ENCODE results near the gene SURF2.
"Not testable (repeated sequence)": the region's sequence is repeated elsewhere in the genome, so short reads cannot be mapped to it uniquely, and the experiment has no call there.

SURF2 gene

DNA sequence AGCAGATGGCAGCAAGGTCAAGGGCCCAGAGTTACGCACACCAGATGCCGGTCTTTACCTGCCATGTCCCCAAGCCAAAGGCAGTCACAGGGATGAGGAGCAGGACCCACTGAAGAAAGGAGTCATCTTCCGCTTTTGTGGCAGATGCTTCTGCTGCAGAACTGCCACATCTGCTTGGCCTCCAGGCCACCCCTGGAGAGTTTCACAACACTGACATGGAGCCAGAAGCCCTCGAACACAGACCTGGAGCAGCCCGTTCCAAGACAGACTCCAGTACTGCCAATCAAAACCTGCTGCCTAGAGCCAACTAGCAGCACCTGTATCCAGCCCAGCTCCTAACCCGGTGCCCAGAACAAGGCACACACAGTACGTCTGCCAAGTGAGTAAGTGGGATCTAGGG lies 1.6 kb upstream of the SURF2 start:
- DNase-seq: no peak

DNA sequence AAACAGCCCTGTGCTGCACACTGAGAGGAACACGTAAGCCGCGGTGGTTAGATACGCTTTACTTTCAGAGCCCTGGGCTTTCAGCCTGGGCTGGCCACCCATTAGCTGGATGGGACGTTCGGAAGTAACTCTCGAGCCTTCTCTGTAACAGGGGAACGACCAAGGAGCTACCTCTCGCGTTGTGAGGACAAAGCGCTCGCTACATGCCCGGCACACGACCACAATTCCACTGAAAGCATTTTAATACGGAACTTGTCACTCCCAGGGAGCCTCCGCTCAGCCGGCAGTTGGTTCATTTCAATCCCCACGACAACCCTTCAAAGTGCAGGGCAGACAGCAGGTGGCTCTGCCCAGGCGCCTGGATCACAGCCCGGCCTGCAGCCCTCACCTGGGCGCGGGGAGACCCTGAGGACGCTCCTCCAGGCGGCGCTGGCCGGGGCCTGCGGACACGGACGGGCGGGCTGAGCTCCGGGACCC lies 431 bp upstream of the SURF2 start:
- peak in 3 of 4 experiments; percentile 36 to 40 (median 36) for DNase-seq

DNA sequence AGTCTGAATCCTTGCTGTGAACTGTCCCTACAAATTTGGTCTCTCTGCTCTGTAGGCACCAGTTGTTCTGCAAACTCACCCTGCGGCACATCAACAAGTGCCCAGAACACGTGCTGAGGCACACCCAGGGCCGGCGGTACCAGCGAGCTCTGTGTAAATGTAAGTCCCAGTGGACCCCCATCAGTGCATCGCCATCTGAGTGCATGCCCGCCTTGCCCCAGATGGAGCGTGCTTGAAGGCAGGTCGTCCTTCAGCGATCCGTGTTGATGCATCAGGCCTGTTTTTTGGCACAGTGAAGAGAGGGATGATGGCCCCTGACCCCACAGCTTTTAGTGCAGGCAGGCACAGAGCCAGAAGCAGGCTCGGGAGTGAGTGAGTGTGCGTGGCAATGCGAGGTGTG lies 1.3 kb downstream of the SURF2 start:
- no peak for DNase-seq

DNA sequence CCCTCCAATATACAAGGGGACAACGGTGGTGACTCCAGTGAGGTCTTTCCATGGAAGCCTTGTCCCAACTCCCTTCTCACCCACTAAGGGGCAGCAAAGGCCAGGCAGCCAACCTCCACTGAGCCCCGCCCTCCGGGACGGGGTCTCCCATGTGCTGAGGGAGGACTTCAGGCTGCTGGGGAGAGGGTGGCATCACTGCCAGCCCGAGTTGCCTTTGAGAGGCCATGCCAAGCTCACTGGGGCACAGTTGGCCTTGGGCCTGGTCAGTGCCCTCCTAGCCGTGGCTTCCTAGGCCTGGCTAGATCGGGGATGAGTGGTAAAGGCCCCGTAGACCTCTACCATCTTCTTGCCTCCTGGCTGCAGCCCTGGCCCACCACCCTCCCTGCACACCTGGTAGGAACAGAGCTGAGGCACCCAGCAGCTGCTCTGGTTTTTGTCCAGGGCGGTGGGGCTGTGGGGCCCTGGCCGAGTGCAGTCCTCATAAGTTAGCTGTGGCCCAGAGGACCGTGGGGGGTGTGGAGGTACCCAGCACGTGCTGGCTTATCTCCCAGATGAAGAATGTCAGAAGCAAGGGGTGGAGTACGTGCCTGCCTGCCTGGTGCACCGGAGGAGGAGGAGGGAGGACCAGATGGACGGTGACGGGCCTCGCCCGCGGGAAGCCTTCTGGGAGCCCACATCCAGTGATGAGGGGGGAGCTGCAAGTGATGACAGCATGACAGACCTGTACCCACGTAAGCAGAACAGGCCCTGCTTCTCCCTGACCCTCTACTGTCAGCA lies 3.2 kb downstream of the SURF2 start:
- no peak for DNase-seq

DNA sequence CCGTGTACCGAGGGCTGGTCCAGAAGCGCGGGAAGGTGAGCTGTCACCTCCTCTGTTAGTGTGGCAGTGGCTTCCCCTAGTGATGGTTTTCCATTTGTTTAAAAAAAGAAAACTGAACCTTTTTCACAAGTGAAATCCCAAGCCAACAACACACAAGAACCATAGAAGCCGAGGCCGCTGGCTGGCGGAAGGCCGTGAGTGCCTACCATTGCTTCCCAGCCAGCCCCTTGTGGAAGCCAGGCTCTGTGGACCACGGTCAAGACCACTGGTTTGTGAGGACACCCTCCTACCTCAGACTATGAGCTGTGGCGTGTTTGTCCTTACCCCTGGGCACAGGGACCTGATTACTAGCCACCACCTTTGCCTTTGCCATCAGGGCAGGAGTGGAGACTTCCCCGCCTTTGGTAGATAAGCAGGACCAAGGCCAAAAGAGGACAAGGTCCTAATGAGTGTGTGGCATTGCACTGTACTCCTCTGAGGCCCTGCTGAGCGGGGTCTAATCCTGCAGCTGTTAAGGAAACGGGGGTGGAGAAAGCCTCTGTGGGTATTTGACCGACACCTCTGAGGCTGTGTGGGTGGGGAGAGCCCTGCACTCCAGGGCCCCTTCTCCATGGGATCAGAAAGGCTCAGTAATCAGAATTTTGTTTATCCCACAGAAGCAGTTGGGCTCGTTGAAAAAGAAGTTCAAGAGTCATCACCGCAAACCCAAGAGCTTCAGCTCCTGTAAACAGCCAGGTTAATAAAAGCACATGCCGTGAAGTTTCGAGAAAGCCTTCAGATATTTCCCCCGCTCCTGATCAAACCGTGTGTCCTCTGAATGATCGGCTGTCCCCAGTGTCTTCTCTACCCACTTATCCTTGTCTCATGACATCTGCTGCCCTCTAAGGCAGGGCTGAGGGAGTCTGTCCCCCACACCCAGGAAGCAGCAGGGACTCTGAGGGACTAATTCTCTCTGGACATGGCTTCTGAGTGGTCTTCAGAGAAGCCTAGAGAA lies 4.3 kb downstream of the SURF2 start:
- DNase-seq: no peak

DNA sequence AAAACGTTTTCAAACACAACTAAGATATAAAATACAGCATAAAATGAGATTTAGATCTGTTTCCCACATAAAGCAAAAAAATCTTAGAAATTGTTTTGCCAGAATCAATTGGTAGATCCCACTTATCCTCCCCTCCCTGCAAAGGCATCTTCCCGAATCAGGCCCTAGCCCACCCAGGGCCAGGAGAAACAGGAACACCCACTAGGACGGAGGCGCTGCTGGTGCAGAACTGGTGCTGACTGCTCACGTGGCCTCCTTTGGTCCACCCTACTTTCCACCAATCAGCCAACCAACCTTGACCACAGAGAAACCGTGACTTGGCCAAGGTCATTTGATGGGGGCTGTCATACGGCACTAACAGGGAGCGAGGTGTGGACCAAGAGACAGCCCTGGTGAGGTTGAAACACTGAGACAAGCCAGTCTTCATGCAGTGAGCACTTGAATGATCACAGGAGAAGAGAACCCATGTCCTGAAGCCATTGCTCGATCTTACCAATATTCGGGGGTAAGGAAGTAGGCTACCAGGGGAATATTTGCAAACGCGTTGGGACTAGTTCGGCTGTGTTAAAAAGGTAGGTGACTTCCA lies 5.2 kb downstream of the SURF2 start:
- no peak for DNase-seq

DNA sequence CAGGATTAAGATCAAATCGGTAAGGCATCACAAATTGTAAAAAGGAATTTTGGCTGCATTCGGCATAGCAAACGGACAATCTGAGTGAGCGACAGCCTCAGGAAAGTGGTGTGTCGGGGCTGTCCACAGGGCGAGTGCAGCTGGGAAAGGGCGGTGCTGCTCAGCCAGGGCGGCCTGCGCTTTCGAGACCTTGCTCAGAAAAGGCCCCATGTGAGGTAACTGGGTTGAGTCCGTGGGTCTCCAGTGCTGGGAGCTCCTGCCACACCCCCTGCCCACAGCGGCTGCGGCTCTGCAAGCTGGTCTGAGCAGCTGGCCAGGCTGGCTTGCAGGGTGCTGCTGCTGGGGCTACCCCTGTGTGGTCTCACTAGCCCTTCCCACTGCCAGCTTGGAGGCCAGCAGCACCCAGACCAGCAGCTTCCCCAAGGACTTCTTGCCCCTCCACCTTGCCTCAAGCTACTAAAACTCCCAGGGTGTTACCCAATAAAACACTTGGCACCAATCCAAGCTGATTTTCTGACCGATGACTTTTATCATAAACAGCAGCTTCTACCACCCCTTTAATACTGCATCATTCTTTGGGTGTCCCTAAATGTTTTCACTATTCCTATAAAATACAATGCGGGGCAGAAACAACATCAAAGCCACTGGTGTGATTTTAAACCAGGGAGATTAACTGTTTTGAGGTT lies 6.2 kb downstream of the SURF2 start:
- DNase-seq: no peak

DNA sequence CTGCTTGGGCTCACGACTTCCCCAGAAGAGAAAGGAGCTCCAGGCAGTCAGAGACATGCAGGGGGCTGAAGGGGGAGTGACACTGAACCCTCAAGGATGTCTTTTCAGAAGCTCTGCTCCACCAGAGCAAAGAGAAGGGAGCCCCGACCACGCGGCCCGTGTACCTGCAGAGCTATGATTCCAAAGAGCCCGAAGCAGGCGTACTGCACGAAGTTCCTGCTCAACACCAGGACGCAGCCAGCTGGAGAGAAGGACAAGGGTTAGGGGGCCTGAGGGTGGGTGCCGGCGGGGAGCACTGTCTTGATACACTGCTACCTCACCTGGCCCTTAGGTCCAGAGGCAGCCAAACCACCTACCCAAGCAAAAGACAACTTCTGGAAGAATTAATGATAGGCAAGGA lies 10.1 kb downstream of the SURF2 start:
- no peak for DNase-seq

DNA sequence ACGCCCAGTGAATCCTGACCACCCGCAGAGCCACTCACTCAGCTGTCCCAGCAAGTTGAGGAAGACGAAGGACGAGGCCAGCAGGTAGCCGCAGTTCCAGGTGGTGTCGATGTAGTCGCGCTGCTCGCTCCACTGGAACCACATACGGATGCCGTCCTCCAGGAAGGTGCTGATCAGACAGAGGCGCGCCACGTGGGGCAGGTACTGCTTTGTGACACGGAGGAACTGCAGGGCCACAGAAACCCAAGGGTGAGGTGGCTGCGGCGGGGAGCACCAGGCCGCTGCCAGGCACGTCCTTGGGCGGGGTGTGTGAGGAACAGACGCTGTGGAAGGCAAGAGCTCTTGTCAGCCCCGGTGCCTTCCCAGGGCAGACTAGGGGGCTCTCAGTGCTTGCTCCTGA lies 10.9 kb downstream of the SURF2 start:
- DNase-seq: no peak

DNA sequence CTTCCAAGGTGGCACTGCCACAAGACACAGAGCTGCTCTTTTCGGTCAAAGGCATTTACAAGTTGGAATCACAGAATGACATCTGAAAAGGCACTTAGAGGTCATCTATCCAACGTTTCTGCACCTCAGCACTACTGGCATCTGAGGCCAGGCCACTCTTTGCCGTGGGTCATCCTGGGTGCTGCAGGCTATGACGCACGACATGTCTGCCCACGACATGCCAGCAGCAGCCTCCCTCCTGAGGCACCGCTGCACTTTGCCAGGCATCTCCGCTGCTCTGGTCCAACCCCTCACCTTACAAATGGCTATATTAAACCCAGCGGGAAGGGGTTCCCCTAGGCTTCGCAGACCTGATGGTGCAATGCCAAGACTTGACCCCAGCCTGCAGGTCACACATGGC lies 11.4 kb downstream of the SURF2 start:
- no peak for DNase-seq

DNA sequence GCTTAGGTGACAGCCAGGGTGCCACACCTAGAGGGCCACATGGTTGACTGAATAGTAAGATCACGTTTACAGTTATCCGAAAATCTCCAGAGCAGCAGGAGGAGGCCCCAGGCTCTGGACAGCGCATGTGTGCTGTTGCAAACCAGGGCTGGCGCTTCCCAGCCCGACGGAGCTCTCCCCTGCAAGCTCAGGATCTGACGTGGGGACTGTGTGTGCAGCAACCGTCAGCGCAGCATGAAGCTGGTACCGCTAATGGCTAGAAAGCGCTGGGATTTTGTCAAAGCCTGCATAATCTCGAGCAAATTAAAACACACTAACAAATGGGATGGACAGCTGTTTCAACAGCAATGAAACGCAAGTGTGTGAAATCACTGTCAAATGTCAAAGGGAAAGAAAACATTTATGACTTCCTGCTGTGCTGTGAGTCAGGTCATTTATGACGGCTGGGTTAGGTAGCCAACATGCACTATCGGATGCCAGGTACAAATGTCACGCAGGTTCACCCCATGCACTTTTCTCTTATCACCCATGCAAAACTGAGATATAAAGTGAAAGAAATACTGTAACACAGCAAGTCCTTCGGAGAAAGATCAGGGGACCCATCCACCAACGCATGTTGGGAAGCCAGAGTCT lies 12.0 kb downstream of the SURF2 start:
- no peak for DNase-seq

DNA sequence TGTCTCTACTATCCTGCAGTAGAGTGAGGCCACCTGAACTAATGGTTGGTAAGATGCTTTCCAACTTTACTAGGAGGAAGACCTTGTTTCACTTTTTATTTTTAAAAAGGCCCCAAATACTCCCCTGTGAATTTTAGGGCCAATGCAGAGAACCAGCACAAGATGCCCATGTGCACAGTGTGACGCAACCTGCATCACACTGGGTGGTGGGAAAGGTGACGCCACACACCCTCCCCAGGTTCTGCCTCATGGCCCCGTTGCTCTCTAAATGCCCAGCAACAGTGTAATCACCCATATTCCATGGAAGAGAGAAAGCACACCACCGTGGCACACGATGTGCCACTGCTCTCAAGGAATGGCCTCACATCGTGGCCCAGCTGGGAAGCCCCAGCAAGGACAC lies 13.1 kb downstream of the SURF2 start:
- DNase-seq: no peak

DNA sequence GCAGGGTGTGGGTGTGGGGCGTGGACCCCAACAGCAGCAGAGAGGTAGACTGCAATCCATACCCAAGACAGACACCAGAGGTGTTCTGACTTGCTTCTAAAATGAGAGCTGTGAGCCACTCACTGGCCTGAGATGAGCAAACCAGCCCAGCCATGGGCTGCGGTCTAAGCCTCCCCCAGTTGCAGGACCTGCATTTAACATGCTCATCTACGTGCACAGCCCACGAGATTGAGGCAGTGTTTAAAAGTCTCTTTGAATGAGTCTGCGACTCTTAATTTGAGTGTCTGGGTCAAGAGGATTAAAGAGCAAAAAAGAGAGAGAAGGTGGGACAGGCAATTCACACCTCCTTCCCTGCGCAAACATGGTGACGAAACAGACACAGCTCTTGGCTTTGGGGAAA lies 13.6 kb downstream of the SURF2 start:
- DNase-seq: no peak

DNA sequence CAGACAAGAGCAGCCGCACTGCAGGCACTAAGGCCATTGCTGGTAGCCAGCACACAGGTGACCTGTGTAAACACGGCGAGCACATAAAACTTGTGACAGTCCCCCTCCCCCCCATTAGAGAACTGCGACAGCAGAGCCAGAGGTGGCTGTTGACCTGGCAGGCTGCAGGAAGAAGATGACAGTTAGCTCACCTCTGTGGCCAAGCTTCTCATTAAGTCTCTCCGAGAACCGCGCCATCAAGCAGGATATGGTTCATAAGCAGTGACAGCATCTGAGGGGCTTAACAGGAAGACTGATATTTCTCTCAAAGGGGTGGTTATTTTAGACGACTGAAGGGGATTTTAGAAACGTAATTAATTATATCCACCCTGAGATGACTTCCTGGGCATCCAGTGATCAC lies 14.3 kb downstream of the SURF2 start:
- no peak for DNase-seq

DNA sequence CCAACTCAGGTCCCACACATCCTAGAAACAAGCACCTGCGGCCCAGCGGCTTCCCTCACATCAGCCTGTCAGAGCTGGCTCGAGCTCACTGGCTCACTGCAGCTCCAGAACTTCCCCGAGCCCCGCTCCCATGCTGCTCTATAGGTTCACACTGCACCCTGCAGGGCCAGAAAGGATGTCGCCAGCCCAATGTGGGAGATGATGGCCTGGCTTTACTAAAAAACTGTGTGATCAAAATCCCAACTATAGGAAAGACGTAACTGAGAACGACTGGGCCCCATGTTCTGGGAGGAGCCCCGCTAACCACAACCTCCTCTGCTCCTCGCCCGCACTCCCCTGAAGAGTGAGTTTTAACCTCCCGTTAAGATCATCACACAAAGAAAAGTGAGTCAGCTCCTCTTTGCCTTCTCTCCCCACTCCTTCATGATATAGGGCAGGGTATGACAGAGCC lies 14.9 kb downstream of the SURF2 start:
- DNase-seq: peak in 2 of 4 experiments; percentile 31 to 45

DNA sequence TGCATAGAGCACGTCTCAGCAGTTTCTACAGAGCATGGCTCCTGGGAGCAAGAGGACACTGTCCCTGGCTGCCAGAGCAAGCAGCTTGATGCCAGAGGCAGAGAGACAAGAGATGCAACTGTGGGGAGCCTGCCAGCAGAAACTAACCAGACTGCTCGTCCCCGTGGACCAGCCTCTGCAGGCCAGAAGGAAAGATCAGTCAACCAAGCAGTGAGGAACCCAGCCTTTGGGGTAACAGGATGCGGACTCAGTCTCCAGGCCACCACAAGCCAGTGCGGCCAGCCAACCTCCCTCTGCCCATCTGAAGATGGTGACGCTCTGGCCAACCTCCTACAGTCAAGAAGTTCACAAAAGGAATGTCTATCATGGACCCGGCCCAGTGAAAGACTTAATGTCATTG lies 15.8 kb downstream of the SURF2 start:
- DNase-seq: no peak

DNA sequence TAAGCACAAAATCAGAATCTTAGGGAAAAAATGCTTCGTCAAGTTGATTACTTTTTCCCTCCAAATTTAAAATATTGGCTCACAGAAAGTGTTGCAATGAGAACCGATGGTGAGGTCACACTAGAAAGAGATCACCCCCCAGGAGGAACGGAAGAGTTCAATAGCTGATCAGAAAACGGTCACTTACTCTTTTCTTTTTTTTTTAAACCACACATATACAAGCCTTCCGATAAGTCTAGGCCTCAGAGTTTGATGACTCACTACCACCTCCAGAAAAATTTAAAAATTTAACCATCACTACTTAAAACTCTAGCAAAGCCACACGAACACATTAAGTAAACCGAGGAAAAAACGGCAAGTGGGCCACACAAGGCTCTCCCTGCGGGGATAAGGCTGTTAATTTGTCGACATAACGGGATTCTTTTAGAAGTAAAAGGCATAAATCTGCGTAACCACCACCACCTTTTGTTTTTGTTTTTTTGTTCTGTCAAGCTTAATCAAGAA lies 18.3 kb downstream of the SURF2 start:
- DNase-seq: peak in 2 of 4 experiments; percentile 54 to 57

DNA sequence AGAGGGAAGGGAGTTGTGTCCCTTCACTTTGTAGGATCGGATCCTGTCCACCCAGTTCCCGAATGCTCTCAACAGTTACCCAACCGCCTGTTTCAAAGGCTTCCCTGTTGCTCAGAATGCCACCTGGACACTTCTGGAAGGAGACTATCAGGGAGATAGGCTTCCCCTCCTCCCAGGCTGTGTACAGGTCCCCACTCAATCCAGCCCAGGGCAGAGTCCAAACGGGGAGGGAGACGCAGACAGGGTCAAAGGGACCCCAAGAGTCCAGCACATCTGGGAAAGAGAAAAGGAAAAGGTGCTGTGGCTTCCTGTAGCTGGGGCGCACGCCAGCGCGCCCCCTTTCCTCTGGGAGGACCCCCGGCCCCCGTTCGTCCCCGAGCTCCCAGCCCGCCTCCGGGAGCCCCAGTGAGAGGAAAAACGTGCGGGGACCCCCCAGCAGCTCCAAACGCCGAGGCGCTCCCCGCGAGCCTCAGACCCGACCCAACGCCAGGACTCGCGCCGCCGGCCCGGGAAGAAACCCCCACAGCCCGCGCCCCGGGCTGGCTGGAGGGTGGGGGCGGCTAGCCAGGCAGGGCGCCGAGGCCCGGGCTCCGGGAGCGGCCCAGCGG lies 18.9 kb downstream of the SURF2 start:
- DNase-seq: peak; percentile 27 to 64 (median 60)

DNA sequence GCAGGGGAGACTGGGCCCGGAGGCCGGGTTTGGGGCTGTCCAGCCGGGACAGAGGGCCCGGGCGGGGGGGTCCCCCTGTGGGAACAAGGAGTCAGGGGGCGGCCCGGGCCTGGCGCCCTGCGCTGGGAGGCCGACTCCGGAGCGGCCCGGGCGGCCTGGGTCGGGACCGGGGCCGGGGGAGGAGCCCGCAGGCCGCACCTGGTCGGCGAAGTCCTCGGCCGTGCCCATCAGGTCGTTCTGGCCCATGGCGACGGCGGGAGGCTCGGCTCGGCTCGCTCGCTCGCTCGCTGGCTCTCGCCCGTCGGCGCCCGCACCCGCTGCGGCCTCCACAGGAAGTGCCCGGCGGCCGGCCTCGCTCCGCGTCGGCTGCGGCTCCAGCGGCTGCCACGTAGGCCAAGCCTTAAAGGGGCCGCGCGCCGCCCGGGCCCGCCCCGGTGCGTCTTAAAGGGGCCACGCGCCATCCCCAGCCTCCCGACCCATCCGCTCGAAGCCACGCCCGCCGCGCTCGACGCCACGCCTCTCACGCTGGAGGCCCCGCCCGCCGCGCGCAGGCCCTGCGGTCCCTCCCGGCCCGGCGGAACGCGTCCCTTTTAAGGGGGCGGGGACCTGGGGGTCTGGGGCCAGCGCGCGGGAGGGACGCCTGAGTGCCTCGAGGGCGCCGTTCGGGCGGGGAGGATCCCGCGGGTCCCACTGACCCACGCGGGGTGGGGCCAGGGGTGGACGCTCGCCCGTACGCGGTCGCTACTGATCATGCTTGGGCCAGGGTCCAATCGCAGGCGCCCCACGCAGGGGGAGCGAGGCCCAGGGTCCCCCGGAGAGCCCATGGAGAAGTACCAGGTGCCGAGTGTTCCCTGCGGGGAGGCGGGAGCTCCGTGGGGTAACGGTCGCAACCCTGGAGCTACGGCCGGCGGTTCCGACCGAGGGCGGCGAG lies 19.6 kb downstream of the SURF2 start, which contains the start of the genes STKLD1 and SURF4:
Gene STKLD1, plus strand, starts transcription at position 643 of the 931 bp plus-strand sequence. Its CDS starts 108 bp downstream, at position 751.
Gene SURF4, minus strand, starts transcription at position 337 of the 931 bp plus-strand sequence. Its CDS starts 91 bp downstream, at position 246.
- DNase-seq: peak; percentile 98 to 100 (median 98)

DNA sequence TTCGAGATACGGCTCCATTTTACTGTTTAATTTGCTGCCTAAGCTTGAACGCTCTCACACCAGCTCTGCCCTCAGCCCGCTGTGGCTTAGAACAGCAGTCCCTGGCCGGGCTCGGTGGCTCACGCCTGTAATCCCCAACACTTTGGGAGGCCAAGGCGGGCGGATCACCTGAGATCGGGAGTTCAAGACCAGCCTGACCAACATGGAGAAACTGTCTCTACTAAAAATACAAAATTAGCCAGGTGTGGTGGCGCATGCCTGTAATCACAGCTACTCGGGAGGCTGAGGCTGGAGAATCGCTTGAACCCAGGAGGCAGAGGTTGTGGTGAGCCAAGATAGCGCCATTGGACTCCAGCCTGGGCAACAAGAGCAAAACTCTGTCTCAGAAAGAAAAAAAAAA lies 20.9 kb downstream of the SURF2 start:
- DNase-seq: not testable (repeated sequence)
